Putamen (tissue), 1 donor: ENCODE results near the gene MECP2.

Experiments used
- DNase-seq: peaks from one replicate; pipeline ENCODE4 v3.0.0-alpha.2; 2016; ENCODE audit warnings: low spot score

Gene MECP2

GRCh38 chrX:154033848-154034247 lies 63.7 kb downstream of the MECP2 start:
- DNase-seq = no peak

- no peak for DNase-seq
These were observed 64.9 kb downstream of the MECP2 start for GRCh38 chrX:154032653-154033052.

GRCh38 chrX:154032160-154032559 lies 65.4 kb downstream of the MECP2 start:
- no peak for DNase-seq

- DNase-seq = no peak
These were observed 66.7 kb downstream of the MECP2 start for GRCh38 chrX:154030715-154031305.

GRCh38 chrX:154030266-154030665 lies 67.3 kb downstream of the MECP2 start:
- DNase-seq = no peak

- DNase-seq = no peak
These were observed 68.1 kb downstream of the MECP2 start for GRCh38 chrX:154029439-154029838.

- no peak for DNase-seq
These were observed 68.9 kb downstream of the MECP2 start for GRCh38 chrX:154028502-154029184.

- no peak for DNase-seq
These were observed 69.5 kb downstream of the MECP2 start for GRCh38 chrX:154027986-154028385.

- DNase-seq = no peak
These were observed 70.5 kb downstream of the MECP2 start for GRCh38 chrX:154027022-154027402.

- DNase-seq = no peak
These were observed 71.1 kb downstream of the MECP2 start for GRCh38 chrX:154026136-154027021.

- DNase-seq = no peak
These were observed 72.3 kb downstream of the MECP2 start for GRCh38 chrX:154025230-154025629.

- no peak for DNase-seq
These were observed 73.2 kb downstream of the MECP2 start for GRCh38 chrX:154024271-154024670.

- no peak for DNase-seq
These were observed 74.1 kb downstream of the MECP2 start for GRCh38 chrX:154023276-154024000.

- DNase-seq = no peak
These were observed 75.4 kb downstream of the MECP2 start for GRCh38 chrX:154022108-154022507.

- DNase-seq = no peak
These were observed 76.3 kb downstream of the MECP2 start for GRCh38 chrX:154021131-154021611.

- no peak for DNase-seq
These were observed 76.9 kb downstream of the MECP2 start for GRCh38 chrX:154020536-154021115.

- DNase-seq = peak; percentile 32
These were observed 77.6 kb downstream of the MECP2 start, which contains the start of gene IRAK1 for GRCh38 chrX:154019633-154020528. TSS of gene IRAK1 (minus strand) at chrX:154019902. CDS start at chrX:154019812, 90 bp downstream.

- DNase-seq = no peak
These were observed 78.4 kb downstream of the MECP2 start for GRCh38 chrX:154019061-154019621.

GRCh38 chrX:154018518-154019060 lies 78.9 kb downstream of the MECP2 start:
- DNase-seq = no peak
